IMR-90 (cell line): ENCODE measurements around the gene ZNRD2. TPM values are rescaled to one million over a fixed set of nuclear protein-coding genes. Genes with fewer than 3 reads are reported as not detected.

Experiments used
- ATAC-seq: fragments of 200-7000 bp; cut with Tn5 transposase; 2 replicates; pipeline ENCODE4 v1.9.1; 2020; ENCODE audit warnings: low read depth, mild to moderate bottlenecking, moderate library complexity
- BruUV-seq: library from RNA; stranded (reverse); fragments of 400-500 nt; replicated peaks from 2 replicates; lab custom pipeline; 2021; lab: Mats Ljungman, UMichigan
- CTCF ChIA-PET: fragments of 300-600 bp; formaldehyde crosslinking; extraction: SDS; loops from one replicate; lab custom pipeline; 2021; ENCODE audit warnings: antibody characterized with exemption; lab: Yijun Ruan, JAX
- POLR2A ChIA-PET: fragments of 300-600 bp; sonication (Branson Sonifier 250); formaldehyde crosslinking; loops from one replicate; lab custom pipeline; 2022; ENCODE audit warnings: antibody characterized with exemption; ENCODE audit not compliant: unreplicated experiment; lab: Charles Lee
- DNase-seq: peaks from one replicate; pipeline ENCODE4 v3.0.0; 2013
- H2AFZ ChIP-seq: replicated peaks from 2 replicates; pipeline ENCODE3; 2013; ENCODE audit warnings: low read length, mild to moderate bottlenecking; ENCODE audit not compliant: poor library complexity
- H2AK5ac ChIP-seq: 2 replicates; pipeline ENCODE4 v1.6.1; 2013; ENCODE audit warnings: low read depth, low read length, inconsistent platforms
- H2AK9ac ChIP-seq: replicated peaks from 2 replicates; pipeline ENCODE3; 2013; ENCODE audit warnings: mild to moderate bottlenecking, low read depth, low read length, moderate library complexity; ENCODE audit not compliant: poor library complexity
- H2BK120ac ChIP-seq: 2 replicates; pipeline ENCODE4 v1.6.1; 2013; ENCODE audit warnings: low read depth, low read length, inconsistent platforms
- H2BK15ac ChIP-seq: 3 replicates; pipeline ENCODE4 v1.6.1; 2013; ENCODE audit warnings: low read depth, low read length, inconsistent platforms
- H2BK20ac ChIP-seq: 2 replicates; pipeline ENCODE4 v1.6.1; 2013; ENCODE audit warnings: low read depth, mild to moderate bottlenecking, inconsistent platforms, low read length, moderate library complexity
- H2BK5ac ChIP-seq: 2 replicates; pipeline ENCODE4 v1.6.1; 2013; ENCODE audit warnings: mild to moderate bottlenecking, low read depth, low read length, inconsistent platforms; ENCODE audit not compliant: poor library complexity, severe bottlenecking
- H3K14ac ChIP-seq: replicated peaks from 2 replicates; pipeline ENCODE4 v1.6.1; 2013; ENCODE audit warnings: low read depth, low read length, inconsistent platforms
- H3K18ac ChIP-seq: 2 replicates; pipeline ENCODE4 v1.6.1; 2013; ENCODE audit warnings: low read depth, low read length, control low read depth
- H3K23ac ChIP-seq: 2 replicates; pipeline ENCODE4 v1.6.1; 2013; ENCODE audit warnings: low read depth, low read length, inconsistent platforms
- H3K27ac ChIP-seq: 2 replicates; pipeline ENCODE4 v1.5.1; 2013; ENCODE audit warnings: mild to moderate bottlenecking, control low read depth, low read length; ENCODE audit not compliant: insufficient read depth
- H3K27me3 ChIP-seq: 2 replicates; pipeline ENCODE4 v1.6.1; 2013; ENCODE audit warnings: low read length; ENCODE audit not compliant: control insufficient read depth, insufficient read depth
- H3K36me3 ChIP-seq: 2 replicates; pipeline ENCODE4 v1.6.1; 2013; ENCODE audit warnings: low read length, mixed read lengths; ENCODE audit not compliant: control insufficient read depth, insufficient read depth
- H3K4ac ChIP-seq: 2 replicates; pipeline ENCODE4 v1.6.1; 2013; ENCODE audit warnings: low read depth, low read length, inconsistent platforms
- H3K4me1 ChIP-seq: 2 replicates; pipeline ENCODE4 v1.6.1; 2013; ENCODE audit warnings: low read length, mixed read lengths; ENCODE audit not compliant: control insufficient read depth, insufficient read depth
- H3K4me2 ChIP-seq: 2 replicates; pipeline ENCODE4 v1.6.1; 2013; ENCODE audit warnings: low read depth, mild to moderate bottlenecking, control low read depth, low read length, moderate library complexity
- H3K4me3 ChIP-seq: 2 replicates; pipeline ENCODE4 v1.5.1; 2013; ENCODE audit warnings: low read depth, mild to moderate bottlenecking, control low read depth, low read length, moderate library complexity; ENCODE audit not compliant: insufficient read depth
- H3K56ac ChIP-seq: 2 replicates; pipeline ENCODE4 v1.6.1; 2013; ENCODE audit warnings: low read length, inconsistent platforms; ENCODE audit not compliant: insufficient read depth; ENCODE audit errors: extremely low read depth
- H3K79me1 ChIP-seq, 2 experiments: 2 replicates each; pipeline ENCODE4 v1.6.1; 2013; ENCODE audit warnings: low read length in 2 of 2, inconsistent platforms in 1 of 2, low read depth in 1 of 2
- H3K9ac ChIP-seq: 2 replicates; pipeline ENCODE4 v1.6.1; 2013; ENCODE audit warnings: low read depth, low read length, control low read depth
- H3K9me1 ChIP-seq: 2 replicates; pipeline ENCODE4 v1.6.1; 2013; ENCODE audit warnings: low read length, inconsistent platforms; ENCODE audit not compliant: insufficient read depth
- H3K9me3 ChIP-seq: 2 replicates; pipeline ENCODE4 v1.6.1; 2013; ENCODE audit warnings: low read length; ENCODE audit not compliant: control insufficient read depth, insufficient read depth
- H4K20me1 ChIP-seq: 2 replicates; pipeline ENCODE4 v1.6.1; 2013; ENCODE audit warnings: low read length, inconsistent platforms; ENCODE audit not compliant: insufficient read depth
- H4K5ac ChIP-seq: 2 replicates; pipeline ENCODE4 v1.6.1; 2013; ENCODE audit warnings: mild to moderate bottlenecking, low read depth, low read length, control low read depth
- H4K8ac ChIP-seq, 2 experiments: 2 replicates each; pipeline ENCODE4 v1.6.1; 2013; ENCODE audit warnings: low read depth in 2 of 2, low read length in 2 of 2, control low read depth in 1 of 2, inconsistent platforms in 1 of 2
- H4K91ac ChIP-seq: 2 replicates; pipeline ENCODE4 v1.6.1; 2013; ENCODE audit warnings: low read depth, low read length, inconsistent platforms; ENCODE audit not compliant: insufficient read depth
- MAZ ChIP-seq: IDR thresholded peaks from 2 replicates; pipeline ENCODE4 v1.6.1; 2012; ENCODE audit warnings: low read depth, mild to moderate bottlenecking, low read length, improper control_type of control experiment, moderate library complexity, borderline replicate concordance
- MXI1 ChIP-seq: IDR thresholded peaks from 2 replicates; pipeline ENCODE4 v1.6.1; 2012; ENCODE audit warnings: low read depth, mild to moderate bottlenecking, low read length, moderate library complexity, borderline replicate concordance
- POLR2A ChIP-seq: IDR thresholded peaks from 2 replicates; pipeline ENCODE4 v1.6.1; 2012; ENCODE audit warnings: mild to moderate bottlenecking, low read depth, low read length
- SMC3 ChIP-seq: fragments of 150-350 bp; IDR thresholded peaks from 2 replicates; pipeline ENCODE4 v1.6.1; 2016; ENCODE audit warnings: low read depth, mild to moderate bottlenecking, antibody characterized with exemption, low read length, moderate library complexity
- WGBS, 2 experiments: methylation state at CpG; one replicate each; pipeline versions ENCODE4 v1.1.5 to v1.1.7; 2013; ENCODE audit warnings: missing lambda C conversion rate in 2 of 2; ENCODE audit not compliant: insufficient read length in 1 of 2; ENCODE audit errors: extremely low coverage in 2 of 2; 5-methylcytosine and 5-hydroxymethylcytosine counted together
- dilution Hi-C: fragments of 300-500 bp; cut with HindIII; formaldehyde crosslinking; loops from one replicate; pipeline ENCODE4 v1.14.3; 2018; ENCODE audit warnings: low sequenced_read_pairs; ENCODE audit not compliant: unreplicated experiment
- in situ Hi-C: fragments of 300-500 bp; cut with MboI; formaldehyde crosslinking; loops from 3 replicates; pipeline ENCODE4 v1.14.3; 2019; ENCODE audit warnings: low sequenced_read_pairs, inconsistent platforms, mixed read lengths
- intact Hi-C: fragments of 100-400 bp; cut with micrococcal nuclease; formaldehyde crosslinking; loops from 2 replicates; pipeline ENCODE4 v1.10.0; 2022
- polyA plus RNA-seq, 3 experiments: library from polyadenylated mRNA; depleted of rRNA; stranded (reverse); fragments of >200 nt; gene quantifications; 2 replicates each; pipeline ENCODE4 v1.2.3, GENCODE V29; 2012; ENCODE audit warnings: low replicate concordance in 1 of 3
- total RNA-seq: library from RNA; depleted of rRNA; stranded (reverse); fragments of >200 nt; gene quantifications from 2 replicates; pipeline ENCODE4 v1.2.3, GENCODE V29; 2012
- TF ChIP-seq, protein P1 (sequence below): conservative IDR thresholded peaks from 2 replicates; pipeline ENCODE4 v1.5.1; 2012; ENCODE audit warnings: mild to moderate bottlenecking, low read depth, low read length, improper control_type of control experiment
- TF ChIP-seq, protein P2 (sequence below): fragments of 150-350 bp; IDR thresholded peaks from 2 replicates; pipeline ENCODE4 v1.6.1; 2017; ENCODE audit warnings: mild to moderate bottlenecking, antibody characterized with exemption, low read length, low read depth
- TF ChIP-seq, protein P3 (sequence below): fragments of 150-350 bp; IDR thresholded peaks from 2 replicates; pipeline ENCODE4 v1.6.1; 2016; ENCODE audit warnings: low read depth, mild to moderate bottlenecking, low read length, moderate library complexity, borderline replicate concordance

The ZNRD2 gene
- total and polyA plus RNA-seq, 2 of the 4 experiments (the other 2 are of a cell fraction): 75.6 to 90.3 TPM

DNA sequence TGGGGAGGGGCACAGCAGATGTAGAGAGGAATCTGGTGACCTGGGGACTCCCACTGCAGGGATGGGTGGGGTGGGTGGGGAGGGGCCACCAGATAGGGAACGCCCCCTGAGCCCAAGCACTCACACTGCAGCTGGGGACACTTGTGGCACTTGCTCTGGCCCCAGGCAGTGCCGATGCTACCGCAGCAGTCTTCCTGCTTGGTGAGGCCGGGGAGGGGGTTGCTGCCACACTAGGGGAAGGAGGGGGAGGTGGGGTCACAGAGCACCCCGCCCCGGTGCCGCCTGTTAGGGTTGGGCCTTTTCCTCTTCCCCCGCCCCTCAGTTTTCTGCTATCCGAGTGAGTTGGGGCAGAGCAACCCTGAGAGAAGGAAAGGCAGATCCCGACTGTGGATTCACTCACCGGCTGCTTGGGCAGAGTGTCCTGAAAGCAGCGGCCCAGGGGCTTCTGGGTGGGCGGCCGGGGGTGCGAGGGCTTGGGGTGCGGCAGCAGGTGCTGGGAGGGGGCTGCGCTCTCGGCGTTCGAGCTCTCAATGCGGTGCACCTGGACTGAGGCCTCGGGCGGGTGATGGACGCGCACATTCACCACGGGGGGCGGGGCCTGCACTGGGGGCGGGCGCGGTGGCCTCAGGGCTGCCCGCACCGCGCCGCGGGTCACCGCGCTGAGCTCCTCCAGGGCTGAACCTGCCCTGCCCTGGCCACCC is 16.8 kb upstream of the ZNRD2 start:
- Histone ChIP-seq H4K20me1 (peaks cover 19% of the 10 kb centered on the region), H2BK20ac (no peak overlapping the region), H2BK5ac (no peak overlapping the region), H3K4ac (no peak overlapping the region), H2BK120ac (no peak overlapping the region), H4K91ac (no peak overlapping the region), H2AK5ac (no peak overlapping the region), H2AFZ (no peak overlapping the region), H3K4me1 (peaks cover 20% of the 10 kb centered on the region), H3K4me3 (no peak overlapping the region), H3K9me3 (no peaks in the 10 kb centered on the region), H3K9ac (no peak overlapping the region), H3K79me1 (peaks cover 16 to 42% of the 10 kb centered on the region in 2 experiments), H3K9me1 (peaks cover 11% of the 10 kb centered on the region), H3K4me2 (no peak overlapping the region), H2AK9ac (no peak overlapping the region), H4K8ac (no peak overlapping the region), H3K27me3 (no peaks in the 10 kb centered on the region), H3K27ac (no peak overlapping the region), H3K18ac (no peak overlapping the region), H4K5ac (no peak overlapping the region), H3K56ac (no peak overlapping the region), H3K14ac (no peak overlapping the region), H3K36me3 (peaks cover 27% of the 10 kb centered on the region), H3K23ac (no peak overlapping the region), H2BK15ac (no peak overlapping the region)
- CTCF ChIA-PET: no interaction called here
- POLR2A ChIA-PET: no interaction called here
- BruUV-seq: no TSS peak
- DNase-seq (no peak), ATAC-seq (no peak)
- intact Hi-C loops: no loop called here
- in situ Hi-C loops: no loop called here
- 62% methylated on average over 23 of the region's 37 CpGs; no CpG with 5 or more reads in 1 of the 2 experiments for WGBS, 2 experiments
- TF ChIP-seq, protein P1, sequence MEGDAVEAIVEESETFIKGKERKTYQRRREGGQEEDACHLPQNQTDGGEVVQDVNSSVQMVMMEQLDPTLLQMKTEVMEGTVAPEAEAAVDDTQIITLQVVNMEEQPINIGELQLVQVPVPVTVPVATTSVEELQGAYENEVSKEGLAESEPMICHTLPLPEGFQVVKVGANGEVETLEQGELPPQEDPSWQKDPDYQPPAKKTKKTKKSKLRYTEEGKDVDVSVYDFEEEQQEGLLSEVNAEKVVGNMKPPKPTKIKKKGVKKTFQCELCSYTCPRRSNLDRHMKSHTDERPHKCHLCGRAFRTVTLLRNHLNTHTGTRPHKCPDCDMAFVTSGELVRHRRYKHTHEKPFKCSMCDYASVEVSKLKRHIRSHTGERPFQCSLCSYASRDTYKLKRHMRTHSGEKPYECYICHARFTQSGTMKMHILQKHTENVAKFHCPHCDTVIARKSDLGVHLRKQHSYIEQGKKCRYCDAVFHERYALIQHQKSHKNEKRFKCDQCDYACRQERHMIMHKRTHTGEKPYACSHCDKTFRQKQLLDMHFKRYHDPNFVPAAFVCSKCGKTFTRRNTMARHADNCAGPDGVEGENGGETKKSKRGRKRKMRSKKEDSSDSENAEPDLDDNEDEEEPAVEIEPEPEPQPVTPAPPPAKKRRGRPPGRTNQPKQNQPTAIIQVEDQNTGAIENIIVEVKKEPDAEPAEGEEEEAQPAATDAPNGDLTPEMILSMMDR: no peak
- TF ChIP-seq, protein P2, sequence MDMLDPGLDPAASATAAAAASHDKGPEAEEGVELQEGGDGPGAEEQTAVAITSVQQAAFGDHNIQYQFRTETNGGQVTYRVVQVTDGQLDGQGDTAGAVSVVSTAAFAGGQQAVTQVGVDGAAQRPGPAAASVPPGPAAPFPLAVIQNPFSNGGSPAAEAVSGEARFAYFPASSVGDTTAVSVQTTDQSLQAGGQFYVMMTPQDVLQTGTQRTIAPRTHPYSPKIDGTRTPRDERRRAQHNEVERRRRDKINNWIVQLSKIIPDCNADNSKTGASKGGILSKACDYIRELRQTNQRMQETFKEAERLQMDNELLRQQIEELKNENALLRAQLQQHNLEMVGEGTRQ: no peak
- TF ChIP-seq, protein P3, sequence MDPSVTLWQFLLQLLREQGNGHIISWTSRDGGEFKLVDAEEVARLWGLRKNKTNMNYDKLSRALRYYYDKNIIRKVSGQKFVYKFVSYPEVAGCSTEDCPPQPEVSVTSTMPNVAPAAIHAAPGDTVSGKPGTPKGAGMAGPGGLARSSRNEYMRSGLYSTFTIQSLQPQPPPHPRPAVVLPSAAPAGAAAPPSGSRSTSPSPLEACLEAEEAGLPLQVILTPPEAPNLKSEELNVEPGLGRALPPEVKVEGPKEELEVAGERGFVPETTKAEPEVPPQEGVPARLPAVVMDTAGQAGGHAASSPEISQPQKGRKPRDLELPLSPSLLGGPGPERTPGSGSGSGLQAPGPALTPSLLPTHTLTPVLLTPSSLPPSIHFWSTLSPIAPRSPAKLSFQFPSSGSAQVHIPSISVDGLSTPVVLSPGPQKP: no peak
- no peak for TF ChIP-seq SMC3
- no peak for TF ChIP-seq POLR2A
- TF ChIP-seq MXI1: no peak
- no peak for TF ChIP-seq MAZ
- dilution Hi-C loops: no loop called here
